GM18868 (cell line): ENCODE measurements around the gene CCDC40.

Source experiments
- ATAC-seq: cut with Tn5 transposase; IDR thresholded peaks from one replicate; pipeline ENCODE4 v1.9.1; 2021; ENCODE audit warnings: mild to moderate bottlenecking, moderate library complexity; ENCODE audit not compliant: unreplicated experiment

Gene CCDC40

GRCh38 chr17:80100035-80100323 lies 63.5 kb downstream of the CCDC40 start:
- no peak for ATAC-seq

DNA sequence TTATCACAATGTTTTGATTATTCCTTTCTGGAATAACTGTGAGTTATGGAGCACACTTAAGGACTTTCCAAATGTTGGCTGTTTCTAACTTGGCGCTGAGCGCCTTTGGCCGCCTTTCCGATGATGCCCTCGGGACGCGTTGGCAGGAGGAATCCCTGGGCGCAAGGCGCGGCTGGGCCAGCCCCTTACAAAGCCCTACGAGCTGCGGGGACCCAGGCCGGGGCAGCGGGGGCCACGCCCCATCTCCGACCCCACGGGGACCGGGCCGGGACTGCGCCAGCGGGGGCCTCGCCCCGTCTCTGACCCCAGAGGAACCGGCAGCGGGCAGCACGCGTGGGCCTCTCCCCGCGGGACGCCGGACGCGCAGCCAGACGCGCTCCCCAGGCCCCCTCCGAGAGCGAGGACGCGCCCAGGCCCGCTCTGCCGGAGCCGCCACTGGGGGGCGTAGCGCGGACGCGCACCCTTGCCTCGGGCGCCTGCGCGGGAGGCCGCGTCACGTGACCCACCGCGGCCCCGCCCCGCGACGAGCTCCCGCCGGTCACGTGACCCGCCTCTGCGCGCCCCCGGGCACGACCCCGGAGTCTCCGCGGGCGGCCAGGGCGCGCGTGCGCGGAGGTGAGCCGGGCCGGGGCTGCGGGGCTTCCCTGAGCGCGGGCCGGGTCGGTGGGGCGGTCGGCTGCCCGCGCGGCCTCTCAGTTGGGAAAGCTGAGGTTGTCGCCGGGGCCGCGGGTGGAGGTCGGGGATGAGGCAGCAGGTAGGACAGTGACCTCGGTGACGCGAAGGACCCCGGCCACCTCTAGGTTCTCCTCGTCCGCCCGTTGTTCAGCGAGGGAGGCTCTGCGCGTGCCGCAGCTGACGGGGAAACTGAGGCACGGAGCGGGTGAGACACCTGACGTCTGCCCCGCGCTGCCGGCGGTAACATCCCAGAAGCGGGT lies 64.8 kb downstream of the CCDC40 start, which contains the start of gene GAA:
TSS of gene GAA (plus strand) at position 571 of the 935 bp plus-strand sequence. CDS start 3,006 bp downstream, outside the sequence.
- peak; percentile 66 for ATAC-seq

DNA sequence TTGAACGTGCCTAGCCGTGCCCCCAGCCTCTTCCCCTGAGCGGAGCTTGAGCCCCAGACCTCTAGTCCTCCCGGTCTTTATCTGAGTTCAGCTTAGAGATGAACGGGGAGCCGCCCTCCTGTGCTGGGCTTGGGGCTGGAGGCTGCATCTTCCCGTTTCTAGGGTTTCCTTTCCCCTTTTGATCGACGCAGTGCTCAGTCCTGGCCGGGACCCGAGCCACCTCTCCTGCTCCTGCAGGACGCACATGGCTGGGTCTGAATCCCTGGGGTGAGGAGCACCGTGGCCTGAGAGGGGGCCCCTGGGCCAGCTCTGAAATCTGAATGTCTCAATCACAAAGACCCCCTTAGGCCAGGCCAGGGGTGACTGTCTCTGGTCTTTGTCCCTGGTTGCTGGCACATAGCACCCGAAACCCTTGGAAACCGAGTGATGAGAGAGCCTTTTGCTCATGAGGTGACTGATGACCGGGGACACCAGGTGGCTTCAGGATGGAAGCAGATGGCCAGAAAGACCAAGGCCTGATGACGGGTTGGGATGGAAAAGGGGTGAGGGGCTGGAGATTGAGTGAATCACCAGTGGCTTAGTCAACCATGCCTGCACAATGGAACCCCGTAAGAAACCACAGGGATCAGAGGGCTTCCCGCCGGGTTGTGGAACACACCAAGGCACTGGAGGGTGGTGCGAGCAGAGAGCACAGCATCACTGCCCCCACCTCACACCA lies 65.7 kb downstream of the CCDC40 start:
- ATAC-seq, result peak; percentile 6

DNA sequence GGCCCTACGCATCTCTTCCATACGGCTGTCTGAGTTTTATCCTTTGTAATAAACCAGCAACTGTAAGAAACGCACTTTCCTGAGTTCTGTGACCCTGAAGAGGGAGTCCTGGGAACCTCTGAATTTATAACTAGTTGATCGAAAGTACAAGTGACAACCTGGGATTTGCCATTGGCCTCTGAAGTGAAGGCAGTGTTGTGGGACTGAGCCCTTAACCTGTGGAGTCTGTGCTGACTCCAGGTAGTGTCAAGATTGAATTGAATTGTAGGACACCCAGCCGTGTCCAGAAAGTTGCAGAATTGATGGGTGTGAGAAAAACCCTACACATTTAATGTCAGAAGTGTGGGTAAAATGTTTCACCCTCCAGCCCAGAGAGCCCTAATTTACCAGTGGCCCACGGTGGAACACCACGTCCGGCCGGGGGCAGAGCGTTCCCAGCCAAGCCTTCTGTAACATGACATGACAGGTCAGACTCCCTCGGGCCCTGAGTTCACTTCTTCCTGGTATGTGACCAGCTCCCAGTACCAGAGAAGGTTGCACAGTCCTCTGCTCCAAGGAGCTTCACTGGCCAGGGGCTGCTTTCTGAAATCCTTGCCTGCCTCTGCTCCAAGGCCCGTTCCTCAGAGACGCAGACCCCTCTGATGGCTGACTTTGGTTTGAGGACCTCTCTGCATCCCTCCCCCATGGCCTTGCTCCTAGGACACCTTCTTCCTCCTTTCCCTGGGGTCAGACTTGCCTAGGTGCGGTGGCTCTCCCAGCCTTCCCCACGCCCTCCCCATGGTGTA lies 66.4 kb downstream of the CCDC40 start:
- no peak for ATAC-seq

GRCh38 chr17:80103449-80104085 lies 67.1 kb downstream of the CCDC40 start:
- ATAC-seq, result no peak

DNA sequence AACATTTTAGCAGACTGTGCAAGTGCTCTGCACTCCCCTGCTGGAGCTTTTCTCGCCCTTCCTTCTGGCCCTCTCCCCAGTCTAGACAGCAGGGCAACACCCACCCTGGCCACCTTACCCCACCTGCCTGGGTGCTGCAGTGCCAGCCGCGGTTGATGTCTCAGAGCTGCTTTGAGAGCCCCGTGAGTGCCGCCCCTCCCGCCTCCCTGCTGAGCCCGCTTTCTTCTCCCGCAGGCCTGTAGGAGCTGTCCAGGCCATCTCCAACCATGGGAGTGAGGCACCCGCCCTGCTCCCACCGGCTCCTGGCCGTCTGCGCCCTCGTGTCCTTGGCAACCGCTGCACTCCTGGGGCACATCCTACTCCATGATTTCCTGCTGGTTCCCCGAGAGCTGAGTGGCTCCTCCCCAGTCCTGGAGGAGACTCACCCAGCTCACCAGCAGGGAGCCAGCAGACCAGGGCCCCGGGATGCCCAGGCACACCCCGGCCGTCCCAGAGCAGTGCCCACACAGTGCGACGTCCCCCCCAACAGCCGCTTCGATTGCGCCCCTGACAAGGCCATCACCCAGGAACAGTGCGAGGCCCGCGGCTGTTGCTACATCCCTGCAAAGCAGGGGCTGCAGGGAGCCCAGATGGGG lies 68.0 kb downstream of the CCDC40 start:
- no peak for ATAC-seq

DNA sequence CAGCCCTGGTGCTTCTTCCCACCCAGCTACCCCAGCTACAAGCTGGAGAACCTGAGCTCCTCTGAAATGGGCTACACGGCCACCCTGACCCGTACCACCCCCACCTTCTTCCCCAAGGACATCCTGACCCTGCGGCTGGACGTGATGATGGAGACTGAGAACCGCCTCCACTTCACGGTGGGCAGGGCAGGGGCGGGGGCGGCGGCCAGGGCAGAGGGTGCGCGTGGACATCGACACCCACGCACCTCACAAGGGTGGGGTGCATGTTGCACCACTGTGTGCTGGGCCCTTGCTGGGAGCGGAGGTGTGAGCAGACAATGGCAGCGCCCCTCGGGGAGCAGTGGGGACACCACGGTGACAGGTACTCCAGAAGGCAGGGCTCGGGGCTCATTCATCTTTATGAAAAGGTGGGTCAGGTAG lies 68.5 kb downstream of the CCDC40 start:
- ATAC-seq, result no peak

- ATAC-seq, result no peak
Observed at GRCh38 chr17:80105762-80106161, 69.3 kb downstream of the CCDC40 start.

GRCh38 chr17:80106176-80106575 lies 69.7 kb downstream of the CCDC40 start:
- ATAC-seq, result no peak

DNA sequence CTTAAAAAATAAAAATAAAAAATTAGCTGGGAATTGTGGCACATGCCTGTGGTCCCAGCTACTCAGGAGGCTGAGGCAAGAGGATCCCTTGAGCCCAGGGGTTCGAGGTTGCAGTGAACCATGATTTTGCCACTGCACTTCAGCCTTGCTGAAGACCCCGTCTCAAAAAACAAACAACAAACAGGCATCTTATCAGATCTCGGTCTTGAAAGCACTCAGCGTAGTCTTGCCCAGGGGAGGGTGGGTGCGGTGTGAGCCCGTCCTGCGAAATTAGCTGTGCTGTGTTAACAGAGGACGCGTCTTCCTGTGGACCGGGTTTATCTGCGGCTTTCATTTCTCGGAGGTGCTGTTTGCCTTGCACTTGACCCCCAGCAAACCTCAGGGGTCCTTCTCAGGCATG lies 70.3 kb downstream of the CCDC40 start:
- no peak for ATAC-seq

DNA sequence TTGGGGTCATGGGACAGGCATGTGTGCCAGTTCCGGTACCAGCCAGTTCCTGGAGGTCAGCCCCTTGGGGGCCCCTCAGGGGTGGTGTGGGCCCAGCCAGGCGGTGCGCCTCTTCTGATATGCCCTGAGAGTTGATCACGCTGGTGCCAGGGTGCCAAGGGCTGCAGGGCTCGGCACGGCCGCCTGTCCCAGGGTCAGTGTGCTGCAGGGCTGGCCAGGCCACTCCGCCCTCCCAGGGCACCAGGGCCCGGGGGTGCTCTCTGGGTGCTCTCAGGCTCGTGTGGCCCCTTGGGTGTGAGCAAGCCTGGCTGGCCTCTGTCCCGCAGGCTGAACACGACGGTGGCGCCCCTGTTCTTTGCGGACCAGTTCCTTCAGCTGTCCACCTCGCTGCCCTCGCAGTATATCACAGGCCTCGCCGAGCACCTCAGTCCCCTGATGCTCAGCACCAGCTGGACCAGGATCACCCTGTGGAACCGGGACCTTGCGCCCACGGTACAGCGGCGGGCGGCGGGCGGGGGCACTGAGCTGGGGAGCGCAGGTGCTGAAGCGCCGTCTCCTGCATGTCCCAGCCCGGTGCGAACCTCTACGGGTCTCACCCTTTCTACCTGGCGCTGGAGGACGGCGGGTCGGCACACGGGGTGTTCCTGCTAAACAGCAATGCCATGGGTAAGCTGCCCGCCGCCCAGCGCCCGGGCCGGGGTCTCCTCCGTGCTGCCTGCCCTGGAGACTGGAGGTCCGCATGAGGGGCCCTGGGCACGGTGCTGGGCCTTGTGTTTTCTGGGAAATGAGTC lies 71.0 kb downstream of the CCDC40 start:
- ATAC-seq, result no peak

GRCh38 chr17:80108036-80108971 lies 71.9 kb downstream of the CCDC40 start:
- no peak for ATAC-seq

- ATAC-seq, result no peak
Observed at GRCh38 chr17:80109066-80109660, 72.7 kb downstream of the CCDC40 start.

DNA sequence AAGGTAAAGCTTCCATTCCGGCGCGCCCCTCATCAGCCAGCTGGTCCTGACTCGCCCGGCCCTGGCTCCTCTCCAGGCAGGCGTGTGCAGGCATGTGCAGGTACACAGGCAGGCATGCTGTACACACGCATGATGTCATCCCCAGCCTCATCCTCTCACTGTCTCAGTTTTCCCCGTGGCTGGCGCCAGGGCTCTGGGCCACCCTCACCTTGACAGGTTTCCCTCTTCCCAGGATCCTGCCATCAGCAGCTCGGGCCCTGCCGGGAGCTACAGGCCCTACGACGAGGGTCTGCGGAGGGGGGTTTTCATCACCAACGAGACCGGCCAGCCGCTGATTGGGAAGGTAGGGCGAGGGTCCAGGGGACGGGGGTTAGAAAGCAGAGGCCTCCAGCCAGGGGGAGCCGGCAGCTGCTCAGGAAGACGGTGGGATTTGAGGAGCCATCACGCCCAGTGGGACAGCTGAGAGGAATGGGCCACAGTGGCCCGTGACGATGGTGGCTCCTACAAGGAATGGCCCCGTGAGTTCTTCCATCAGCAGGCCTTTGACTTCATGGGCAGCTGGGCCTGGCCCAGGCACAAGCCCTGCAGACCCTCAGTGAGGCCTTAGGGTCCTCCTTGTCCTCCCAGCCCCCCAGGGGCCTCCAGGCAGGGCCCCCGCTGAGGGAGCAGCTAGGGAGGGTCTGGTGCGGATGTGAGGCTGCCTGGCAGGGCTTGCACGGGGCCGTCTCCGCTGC lies 73.4 kb downstream of the CCDC40 start:
- no peak for ATAC-seq

- no peak for ATAC-seq
Observed at GRCh38 chr17:80110447-80110812, 74.0 kb downstream of the CCDC40 start.

- ATAC-seq, result no peak
Observed at GRCh38 chr17:80110927-80111701, 74.7 kb downstream of the CCDC40 start.
